ENCODE data around the gene MX2.
"Not testable (repeated sequence)": the region's sequence is repeated elsewhere in the genome, so short reads cannot be mapped to it uniquely, and the experiment has no call there.

The MX2 gene

DNA sequence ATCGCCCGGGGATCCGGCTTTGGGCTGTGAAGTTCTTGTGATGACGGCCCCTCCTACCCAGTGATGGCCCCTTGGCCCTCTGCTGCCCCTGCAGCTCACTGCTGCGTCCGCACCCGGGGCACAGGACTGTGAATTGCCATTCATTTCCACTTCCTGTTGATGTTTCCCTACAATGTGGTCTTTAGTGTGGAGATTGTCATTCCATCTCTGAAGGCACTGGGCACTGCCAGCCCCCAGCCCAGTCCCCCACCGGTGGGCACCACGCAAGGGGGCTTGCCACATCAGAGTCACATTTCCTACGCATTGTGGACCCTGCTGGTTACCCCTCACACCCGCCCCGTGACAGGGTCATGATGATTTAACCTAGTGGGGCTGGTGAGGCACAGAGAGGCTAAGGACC lies 2.5 kb upstream of the MX2 start:
- Histone ChIP-seq H3K27ac (ENCODE audit: low read depth, low read length) (no peak overlapping the region), H3K9ac (ENCODE audit: low read depth, low read length) (no peak overlapping the region), H3K27me3 (ENCODE audit: control insufficient read depth, insufficient read depth, low read length) (no peaks in the 10 kb centered on the region), H3K36me3 (ENCODE audit: control insufficient read depth, insufficient read depth, low read length) (no peaks in the 10 kb centered on the region), H3K4me3 (ENCODE audit: low read depth, low read length) (no peak overlapping the region), H3K4me1 (ENCODE audit: control insufficient read depth, insufficient read depth, low read length) (no peaks in the 10 kb centered on the region; the same call in 1 of the 2 replicates), H3K9me3 (ENCODE audit: control insufficient read depth, insufficient read depth, low read length) (no peaks in the 10 kb centered on the region)

DNA sequence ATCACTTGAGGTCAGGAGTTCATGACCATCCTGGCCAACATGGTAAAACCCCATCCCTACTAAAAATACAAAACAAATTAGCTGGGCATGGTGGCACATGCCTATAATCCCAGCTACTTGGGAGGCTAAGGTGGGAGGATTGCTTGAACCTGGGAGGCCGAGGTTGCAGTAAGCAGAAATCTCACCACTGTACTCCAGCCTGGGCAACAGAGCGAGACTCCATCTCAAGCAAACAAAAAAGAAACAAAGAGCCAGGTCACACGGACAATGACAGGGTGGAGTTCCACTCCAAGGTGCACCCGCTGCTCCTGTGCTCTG lies 2.1 kb upstream of the MX2 start:
- H3K9ac ChIP-seq (ENCODE audit: low read depth, low read length); H3K27me3 ChIP-seq (ENCODE audit: control insufficient read depth, insufficient read depth, low read length); H3K9me3 ChIP-seq (ENCODE audit: control insufficient read depth, insufficient read depth, low read length); H3K36me3 ChIP-seq (ENCODE audit: control insufficient read depth, insufficient read depth, low read length); H3K27ac ChIP-seq (ENCODE audit: low read depth, low read length); H3K4me1 ChIP-seq (ENCODE audit: control insufficient read depth, insufficient read depth, low read length); H3K4me3 ChIP-seq (ENCODE audit: low read depth, low read length): not testable (repeated sequence)

DNA sequence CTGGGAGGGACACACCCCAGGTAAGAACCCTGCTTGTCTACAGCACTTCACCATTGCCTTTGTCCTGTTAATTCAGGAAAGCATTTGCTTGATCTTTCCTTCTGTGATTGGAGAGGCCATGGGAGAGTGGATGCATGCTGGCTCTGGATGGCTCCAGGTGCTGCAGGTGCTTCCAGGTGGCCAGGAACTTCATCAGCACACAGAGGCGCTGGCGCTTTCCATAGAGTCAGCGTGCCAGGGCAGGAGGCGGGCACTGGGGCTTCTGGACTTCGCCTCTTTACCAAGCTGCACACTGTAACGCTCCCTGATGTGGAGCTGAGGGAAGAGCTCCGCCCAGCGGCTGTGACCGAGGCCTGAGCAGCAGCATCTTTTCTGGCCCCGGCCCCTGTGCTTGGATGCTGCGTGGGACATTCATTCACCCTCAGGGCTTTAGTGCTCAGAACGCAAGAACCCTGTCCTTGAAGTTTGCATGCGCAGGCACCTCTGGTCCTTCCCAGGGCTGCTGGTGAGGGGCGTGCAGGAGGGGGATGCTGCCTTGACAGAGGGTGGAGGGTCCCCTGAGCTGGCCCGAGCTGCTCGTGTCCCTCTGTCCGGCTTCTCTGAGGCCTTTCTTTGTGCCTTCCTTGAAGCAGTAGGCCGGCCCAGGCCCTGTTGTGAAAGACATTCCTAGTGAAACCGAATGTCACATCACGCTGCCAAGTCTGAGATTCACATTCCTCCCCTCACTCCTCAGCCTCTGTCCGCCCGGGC lies 1.6 kb upstream of the MX2 start:
- H3K27me3 ChIP-seq (ENCODE audit: control insufficient read depth, insufficient read depth, low read length): no peaks in the 10 kb centered on the region
- no peaks in the 10 kb centered on the region for H3K9me3 ChIP-seq (ENCODE audit: control insufficient read depth, insufficient read depth, low read length)
- H3K9ac ChIP-seq (ENCODE audit: low read depth, low read length): no peak overlapping the region
- H3K4me1 ChIP-seq (ENCODE audit: control insufficient read depth, insufficient read depth, low read length): no peaks in the 10 kb centered on the region; the same call in 1 of the 2 replicates
- no peak overlapping the region for H3K4me3 ChIP-seq (ENCODE audit: low read depth, low read length)
- no peak overlapping the region for H3K27ac ChIP-seq (ENCODE audit: low read depth, low read length)
- no peaks in the 10 kb centered on the region for H3K36me3 ChIP-seq (ENCODE audit: control insufficient read depth, insufficient read depth, low read length)

DNA sequence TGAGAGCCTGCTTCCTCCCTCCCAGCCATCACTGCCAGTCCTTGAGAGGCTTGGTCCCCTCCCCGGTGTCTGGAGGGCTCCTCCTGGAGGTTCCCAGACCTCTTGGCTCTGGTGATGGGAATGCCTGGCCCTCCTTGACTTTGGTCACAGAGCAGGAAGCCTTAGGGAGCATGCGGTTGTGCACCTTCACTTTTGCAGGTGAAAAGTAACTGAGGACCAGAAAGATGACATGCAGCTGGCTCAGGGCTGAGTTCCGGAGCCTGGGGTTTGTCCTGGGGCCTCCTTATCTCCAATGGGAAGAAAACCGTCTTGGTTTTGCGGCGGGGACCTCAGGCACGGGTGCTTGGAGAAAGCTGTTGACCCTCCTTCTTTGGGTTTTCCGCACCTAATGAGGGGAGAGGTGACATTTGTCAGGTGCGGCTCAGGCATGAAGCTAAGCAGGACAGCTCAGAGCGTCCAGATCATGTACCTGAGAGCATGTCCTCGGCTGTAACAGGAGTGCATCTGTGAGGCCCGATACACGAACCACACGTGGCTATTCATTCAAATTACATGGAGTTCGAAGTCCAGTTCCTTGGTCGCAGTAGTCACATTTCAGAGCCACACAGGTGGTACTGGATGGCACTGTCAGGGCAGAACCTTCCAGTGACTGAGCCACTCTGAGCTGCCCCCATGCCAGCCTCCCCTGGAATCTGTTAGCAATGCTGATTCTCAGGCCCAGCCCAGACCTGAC lies 608 bp upstream of the MX2 start:
- Histone ChIP-seq H3K4me3 (ENCODE audit: low read depth, low read length) (no peak overlapping the region), H3K27ac (ENCODE audit: low read depth, low read length) (no peak overlapping the region), H3K9ac (ENCODE audit: low read depth, low read length) (no peak overlapping the region), H3K4me1 (ENCODE audit: control insufficient read depth, insufficient read depth, low read length) (no peaks in the 10 kb centered on the region; the same call in 1 of the 2 replicates), H3K36me3 (ENCODE audit: control insufficient read depth, insufficient read depth, low read length) (no peaks in the 10 kb centered on the region), H3K27me3 (ENCODE audit: control insufficient read depth, insufficient read depth, low read length) (no peaks in the 10 kb centered on the region), H3K9me3 (ENCODE audit: control insufficient read depth, insufficient read depth, low read length) (no peaks in the 10 kb centered on the region)

DNA sequence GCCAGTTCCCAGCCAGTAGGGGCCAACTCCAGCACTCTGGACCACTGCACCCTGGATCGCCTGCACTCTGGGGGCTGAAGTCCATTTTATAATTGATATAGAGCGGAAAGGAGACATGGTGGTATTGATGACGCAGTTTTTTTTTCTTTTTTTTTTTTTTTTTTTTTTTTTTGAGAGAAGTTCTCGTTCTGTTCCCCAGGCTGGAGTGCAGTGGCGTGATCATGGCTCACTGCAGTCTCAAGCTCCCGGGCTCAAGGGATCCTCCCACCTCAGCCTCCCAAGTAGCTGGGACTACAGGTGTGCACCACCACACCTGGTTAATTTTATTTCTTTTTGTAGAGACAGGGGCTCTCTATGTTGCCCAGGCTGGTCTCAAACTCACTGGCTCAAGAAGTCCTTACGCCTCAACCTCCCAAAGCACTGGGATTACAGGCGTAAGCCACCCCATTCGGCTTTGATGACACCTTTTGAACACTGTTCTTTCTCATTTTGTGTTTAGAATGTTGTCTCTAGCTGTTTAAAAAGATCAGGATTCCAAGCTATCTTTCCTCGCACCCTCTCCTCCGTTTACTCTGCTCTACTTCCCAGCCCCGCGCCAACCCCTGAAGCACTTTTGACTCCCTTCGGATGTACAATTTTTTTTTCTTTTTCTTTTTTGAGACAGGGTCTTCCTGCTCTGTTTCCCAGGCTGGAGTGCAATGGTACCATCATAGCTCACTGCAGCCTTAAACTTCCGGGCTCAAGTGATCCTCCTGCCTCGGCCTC lies 960 bp downstream of the MX2 start:
- Histone ChIP-seq H3K27me3 (ENCODE audit: control insufficient read depth, insufficient read depth, low read length) (no peaks in the 10 kb centered on the region), H3K9ac (ENCODE audit: low read depth, low read length) (no peak overlapping the region), H3K9me3 (ENCODE audit: control insufficient read depth, insufficient read depth, low read length) (no peaks in the 10 kb centered on the region), H3K4me1 (ENCODE audit: control insufficient read depth, insufficient read depth, low read length) (no peaks in the 10 kb centered on the region; the same call in 1 of the 2 replicates), H3K36me3 (ENCODE audit: control insufficient read depth, insufficient read depth, low read length) (no peaks in the 10 kb centered on the region), H3K4me3 (ENCODE audit: low read depth, low read length) (no peak overlapping the region), H3K27ac (ENCODE audit: low read depth, low read length) (no peak overlapping the region)

DNA sequence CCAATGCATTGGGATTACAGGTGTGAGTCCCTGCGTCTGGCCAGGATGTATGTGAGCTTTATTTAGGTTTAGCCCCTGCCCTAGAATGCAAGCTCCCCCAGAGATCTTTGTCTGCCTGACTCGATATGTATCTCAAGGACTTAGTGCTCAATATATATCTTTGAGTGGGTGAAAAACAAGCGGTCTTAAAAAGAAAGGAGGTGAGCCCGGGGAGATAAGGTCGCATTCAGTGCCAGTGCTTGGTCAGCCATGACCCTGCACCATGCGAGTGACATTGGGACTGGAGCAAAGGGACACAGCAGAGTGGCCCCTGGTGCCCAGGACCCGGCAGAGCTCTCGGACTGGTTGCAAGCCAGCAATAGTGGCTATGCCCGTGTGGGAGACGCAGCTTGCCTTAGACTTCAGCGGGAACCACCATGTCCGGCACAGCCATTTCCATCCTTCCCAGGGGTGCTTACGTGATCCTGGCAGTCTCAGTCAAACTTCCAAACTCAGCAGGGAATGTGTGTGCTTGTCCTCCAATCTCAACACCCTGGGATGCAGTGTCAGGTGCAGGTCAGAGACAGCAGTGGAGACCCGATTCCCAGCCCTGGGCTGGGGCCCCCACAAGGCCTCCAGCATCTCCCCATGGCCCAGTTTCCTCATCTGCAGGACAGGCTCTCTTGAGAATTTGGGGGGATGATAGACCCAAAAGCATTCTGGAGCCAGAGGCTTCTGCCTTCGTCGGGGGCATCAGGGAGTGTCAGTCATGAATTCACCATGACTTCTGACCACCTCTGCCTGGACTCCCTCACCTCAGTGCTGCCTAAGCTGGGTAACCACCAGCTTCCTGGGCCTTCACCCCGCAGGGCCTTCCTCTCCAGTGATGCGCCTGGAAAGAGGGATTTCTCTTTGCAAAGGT lies 1.8 kb downstream of the MX2 start:
- Histone ChIP-seq H3K36me3 (ENCODE audit: control insufficient read depth, insufficient read depth, low read length) (no peaks in the 10 kb centered on the region), H3K4me3 (ENCODE audit: low read depth, low read length) (no peak overlapping the region), H3K27me3 (ENCODE audit: control insufficient read depth, insufficient read depth, low read length) (no peaks in the 10 kb centered on the region), H3K9ac (ENCODE audit: low read depth, low read length) (no peak overlapping the region), H3K4me1 (ENCODE audit: control insufficient read depth, insufficient read depth, low read length) (no peaks in the 10 kb centered on the region; the same call in 1 of the 2 replicates), H3K9me3 (ENCODE audit: control insufficient read depth, insufficient read depth, low read length) (no peaks in the 10 kb centered on the region), H3K27ac (ENCODE audit: low read depth, low read length) (no peak overlapping the region)

DNA sequence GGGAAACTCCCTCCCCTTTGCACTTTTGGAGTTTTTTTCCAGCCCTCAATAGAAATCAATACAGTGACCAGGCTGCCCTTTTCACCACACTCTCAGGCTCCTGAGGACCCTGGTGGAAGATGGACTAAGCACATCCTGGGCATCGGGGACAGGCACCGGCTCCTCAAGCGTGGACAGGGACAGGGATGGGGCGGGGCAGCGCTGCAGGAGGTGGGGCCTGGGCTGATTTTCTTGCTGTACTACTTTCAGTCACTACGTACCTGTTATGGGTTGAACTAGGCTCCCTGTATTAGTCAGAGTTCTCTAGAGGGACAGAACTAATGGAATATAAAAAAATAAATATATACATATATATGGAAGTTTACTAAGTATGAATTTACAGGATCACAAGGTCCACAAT lies 2.5 kb downstream of the MX2 start:
- Histone ChIP-seq H3K9ac (ENCODE audit: low read depth, low read length) (no peak overlapping the region), H3K27me3 (ENCODE audit: control insufficient read depth, insufficient read depth, low read length) (no peaks in the 10 kb centered on the region), H3K27ac (ENCODE audit: low read depth, low read length) (no peak overlapping the region), H3K36me3 (ENCODE audit: control insufficient read depth, insufficient read depth, low read length) (no peaks in the 10 kb centered on the region), H3K9me3 (ENCODE audit: control insufficient read depth, insufficient read depth, low read length) (no peaks in the 10 kb centered on the region), H3K4me1 (ENCODE audit: control insufficient read depth, insufficient read depth, low read length) (peaks cover 6% of the 10 kb centered on the region), H3K4me3 (ENCODE audit: low read depth, low read length) (no peak overlapping the region)

DNA sequence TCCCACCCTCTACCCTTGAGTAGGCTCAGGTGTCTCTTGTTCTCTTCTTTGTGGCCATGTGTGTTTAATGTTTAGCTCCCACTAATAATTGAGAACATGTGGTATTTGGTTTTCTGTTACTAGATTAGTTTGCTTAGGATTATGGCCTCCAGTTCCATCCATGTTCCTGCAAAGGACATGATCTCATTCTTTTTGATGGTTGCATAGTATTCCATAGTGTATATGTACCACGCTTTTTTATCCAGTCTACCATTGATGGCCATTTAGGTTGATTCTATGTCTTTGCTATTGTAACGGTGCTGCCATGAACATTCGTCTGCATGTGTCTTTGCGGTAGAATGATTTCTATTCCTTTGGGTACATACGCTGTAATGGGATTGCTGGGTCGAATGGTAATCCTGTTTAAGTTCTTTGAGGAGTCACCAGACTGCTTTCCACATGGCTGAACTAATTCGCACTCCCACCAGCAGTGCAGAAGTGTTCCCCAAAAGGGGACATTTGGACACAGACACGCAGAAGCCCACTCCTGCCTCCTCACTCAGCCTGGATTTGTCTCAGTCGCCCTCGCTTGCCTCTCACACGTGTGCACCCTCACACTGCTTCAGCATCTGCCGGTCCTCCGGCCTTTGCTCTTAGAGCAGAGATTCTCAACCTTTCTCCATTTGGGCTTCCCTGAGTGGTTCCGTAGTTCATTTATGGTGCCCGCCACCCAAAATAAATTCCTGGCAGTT lies 3.7 kb downstream of the MX2 start:
- no peaks in the 10 kb centered on the region for H3K27me3 ChIP-seq (ENCODE audit: control insufficient read depth, insufficient read depth, low read length)
- H3K4me3 ChIP-seq (ENCODE audit: low read depth, low read length): no peak overlapping the region
- H3K36me3 ChIP-seq (ENCODE audit: control insufficient read depth, insufficient read depth, low read length): no peaks in the 10 kb centered on the region
- no peaks in the 10 kb centered on the region for H3K9me3 ChIP-seq (ENCODE audit: control insufficient read depth, insufficient read depth, low read length)
- no peak overlapping the region for H3K9ac ChIP-seq (ENCODE audit: low read depth, low read length)
- no peak overlapping the region for H3K27ac ChIP-seq (ENCODE audit: low read depth, low read length)
- H3K4me1 ChIP-seq (ENCODE audit: control insufficient read depth, insufficient read depth, low read length): peaks cover 7% of the 10 kb centered on the region

DNA sequence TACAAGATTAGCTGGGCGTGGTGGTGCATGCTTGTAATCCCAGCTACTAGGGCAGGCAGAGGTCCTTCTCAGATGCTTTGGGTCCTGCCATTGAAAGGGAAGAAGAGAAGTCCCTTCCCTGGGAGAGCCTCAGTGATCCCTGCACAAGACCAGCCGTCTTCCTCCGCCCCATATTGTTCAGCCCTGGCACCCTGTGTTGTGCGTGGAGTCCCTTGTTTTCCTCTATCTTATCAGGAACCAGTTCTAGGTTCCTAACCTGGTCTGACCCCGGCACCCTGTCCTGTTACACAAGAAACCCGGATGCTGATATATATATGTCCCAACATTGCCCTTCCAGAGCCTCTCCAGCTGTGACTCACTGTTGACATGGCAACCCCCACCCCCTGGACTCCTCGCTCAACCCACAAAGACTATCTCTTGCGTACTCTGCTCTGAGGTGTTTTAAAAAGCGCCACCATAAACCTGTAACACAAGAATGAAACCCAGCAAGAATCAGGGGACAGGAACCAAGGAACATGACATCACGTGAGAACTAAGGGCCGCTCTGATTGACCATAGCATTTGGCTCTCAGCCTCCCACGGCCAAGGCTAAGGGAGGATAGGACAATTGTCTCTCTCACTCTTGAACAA lies 4.8 kb downstream of the MX2 start:
- H3K9me3 ChIP-seq (ENCODE audit: control insufficient read depth, insufficient read depth, low read length): no peaks in the 10 kb centered on the region
- no peak overlapping the region for H3K4me3 ChIP-seq (ENCODE audit: low read depth, low read length)
- no peaks in the 10 kb centered on the region for H3K27me3 ChIP-seq (ENCODE audit: control insufficient read depth, insufficient read depth, low read length)
- peaks cover 7% of the 10 kb centered on the region for H3K4me1 ChIP-seq (ENCODE audit: control insufficient read depth, insufficient read depth, low read length)
- H3K27ac ChIP-seq (ENCODE audit: low read depth, low read length): no peak overlapping the region
- no peak overlapping the region for H3K9ac ChIP-seq (ENCODE audit: low read depth, low read length)
- no peaks in the 10 kb centered on the region for H3K36me3 ChIP-seq (ENCODE audit: control insufficient read depth, insufficient read depth, low read length)
